Femur (tissue), 1 donor: ENCODE data around the gene CLCF1.

ENCODE experiments used
- DNase-seq: peaks from one replicate; pipeline ENCODE4 v3.0.0-alpha.2; 2017

CLCF1 gene

GRCh38 chr11:67356387-67356863, 17.0 kb downstream of the CLCF1 start:
- no peak for DNase-seq

- DNase-seq, result no peak
These were observed 17.5 kb downstream of the CLCF1 start for GRCh38 chr11:67355794-67356386.

- DNase-seq, result no peak
These were observed 18.2 kb downstream of the CLCF1 start for GRCh38 chr11:67355023-67355793.

- no peak for DNase-seq
These were observed 19.0 kb downstream of the CLCF1 start for GRCh38 chr11:67354075-67355022.

DNA sequence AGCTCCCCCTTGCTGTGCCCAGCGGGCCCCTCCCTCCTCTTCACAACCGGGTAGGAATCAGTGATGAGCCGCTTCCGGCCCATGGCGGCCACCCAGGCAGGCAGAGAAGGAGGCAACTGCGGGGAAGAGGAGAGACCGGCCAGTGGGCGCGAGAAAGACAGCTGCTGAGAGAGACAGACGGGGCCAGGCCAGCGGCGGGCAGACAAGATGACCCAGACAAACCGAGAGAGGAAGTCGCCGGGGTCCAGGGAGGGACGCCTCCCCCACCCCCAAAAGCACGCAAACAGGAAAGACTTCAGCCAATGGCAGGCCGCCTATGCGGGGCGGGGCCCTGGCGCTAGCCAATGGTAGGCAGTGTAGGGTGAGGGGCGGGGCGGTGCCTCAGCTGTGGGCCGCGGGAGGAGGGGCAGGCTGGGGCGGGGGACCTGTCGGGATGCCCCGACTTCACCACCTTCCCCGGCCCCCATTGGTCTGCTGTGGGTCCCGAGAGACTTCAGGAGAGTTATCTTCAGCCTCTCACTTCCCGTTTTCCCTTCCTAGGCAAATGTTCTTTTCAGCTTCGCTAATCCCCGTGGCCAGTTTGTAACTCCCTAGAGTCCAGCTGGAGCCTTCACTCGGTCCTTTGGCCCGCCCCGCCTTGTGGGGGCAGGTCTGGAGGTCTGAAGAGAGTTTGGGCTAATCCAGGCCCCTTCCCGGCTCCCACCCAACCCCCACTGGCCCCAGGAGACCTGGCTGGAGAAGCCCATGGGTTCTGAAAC, 19.9 kb downstream of the CLCF1 start, which contains the start of gene POLD4:
POLD4 (minus strand) TSS at position 230 of the 758 bp plus-strand sequence; CDS start at position 83, 147 bp downstream.
- peak; percentile 98 for DNase-seq

- no peak for DNase-seq
These were observed 20.7 kb downstream of the CLCF1 start for GRCh38 chr11:67352546-67353316.

DNA sequence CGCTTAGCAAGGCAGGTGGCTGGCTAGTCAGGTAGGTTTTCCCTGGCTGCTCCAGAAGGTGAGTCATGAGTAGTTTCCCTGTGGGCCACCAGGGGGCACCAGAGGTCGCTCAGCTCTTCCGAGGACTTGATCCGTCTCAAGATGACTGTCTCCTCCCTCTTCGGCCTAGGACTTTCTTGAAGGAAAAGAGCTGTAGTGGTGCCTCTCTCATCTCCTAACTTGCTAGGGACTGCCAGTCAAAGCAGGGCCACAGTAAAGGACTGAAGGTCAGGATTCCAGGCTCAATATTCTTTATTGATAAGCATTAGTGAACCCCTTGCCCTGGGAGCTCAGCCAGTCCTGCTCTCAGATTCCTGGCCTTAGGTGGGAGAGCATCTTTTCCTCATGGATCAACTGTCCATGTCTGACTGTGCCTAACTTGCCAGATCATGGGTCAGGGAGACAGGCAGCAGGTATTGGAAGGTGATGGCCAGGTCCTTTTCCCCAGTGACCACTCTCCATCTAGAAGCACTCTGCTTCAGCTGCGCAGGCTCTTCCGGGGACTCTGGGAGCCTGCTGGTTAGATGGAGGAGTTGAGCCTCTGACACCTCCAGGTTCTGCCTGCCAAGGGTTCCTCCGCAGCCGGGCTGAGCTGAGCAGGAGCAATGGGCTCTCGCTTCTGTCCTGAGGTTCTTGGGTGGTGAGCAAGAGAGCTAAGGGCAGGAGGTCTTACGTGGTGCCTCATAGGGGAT, 22.0 kb downstream of the CLCF1 start:
- DNase-seq, result peak; percentile 73

DNA sequence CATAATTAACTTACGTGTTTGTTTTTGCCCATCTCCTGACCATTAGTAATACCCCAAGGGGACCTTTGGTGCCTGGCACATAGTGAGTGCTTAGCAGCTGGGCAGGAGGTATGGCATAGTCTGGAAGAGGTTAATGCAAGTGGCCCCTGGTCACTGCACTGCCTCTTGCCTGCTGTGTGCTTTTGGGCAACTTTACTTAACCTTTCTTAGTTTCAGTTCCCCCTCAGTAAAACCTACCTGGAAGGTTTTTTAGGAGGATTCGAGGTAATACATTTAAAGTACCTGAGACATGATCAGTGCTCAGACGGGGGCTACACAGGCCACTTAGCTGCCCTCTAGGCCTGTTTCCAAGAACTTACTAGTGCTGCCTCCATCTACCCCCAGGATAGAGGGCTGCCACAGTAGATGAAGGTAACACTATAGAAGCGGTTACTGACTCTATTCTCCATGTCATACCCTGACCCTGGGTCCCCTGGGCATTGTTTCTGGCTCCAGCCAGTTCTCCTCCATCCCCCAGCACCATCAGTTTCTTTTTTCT, 23.4 kb downstream of the CLCF1 start:
- no peak for DNase-seq

- DNase-seq, result no peak
These were observed 23.9 kb downstream of the CLCF1 start for GRCh38 chr11:67349457-67349856.

GRCh38 chr11:67349036-67349435, 24.4 kb downstream of the CLCF1 start:
- DNase-seq, result no peak

- DNase-seq, result no peak
These were observed 25.2 kb downstream of the CLCF1 start for GRCh38 chr11:67347964-67348749.

DNA sequence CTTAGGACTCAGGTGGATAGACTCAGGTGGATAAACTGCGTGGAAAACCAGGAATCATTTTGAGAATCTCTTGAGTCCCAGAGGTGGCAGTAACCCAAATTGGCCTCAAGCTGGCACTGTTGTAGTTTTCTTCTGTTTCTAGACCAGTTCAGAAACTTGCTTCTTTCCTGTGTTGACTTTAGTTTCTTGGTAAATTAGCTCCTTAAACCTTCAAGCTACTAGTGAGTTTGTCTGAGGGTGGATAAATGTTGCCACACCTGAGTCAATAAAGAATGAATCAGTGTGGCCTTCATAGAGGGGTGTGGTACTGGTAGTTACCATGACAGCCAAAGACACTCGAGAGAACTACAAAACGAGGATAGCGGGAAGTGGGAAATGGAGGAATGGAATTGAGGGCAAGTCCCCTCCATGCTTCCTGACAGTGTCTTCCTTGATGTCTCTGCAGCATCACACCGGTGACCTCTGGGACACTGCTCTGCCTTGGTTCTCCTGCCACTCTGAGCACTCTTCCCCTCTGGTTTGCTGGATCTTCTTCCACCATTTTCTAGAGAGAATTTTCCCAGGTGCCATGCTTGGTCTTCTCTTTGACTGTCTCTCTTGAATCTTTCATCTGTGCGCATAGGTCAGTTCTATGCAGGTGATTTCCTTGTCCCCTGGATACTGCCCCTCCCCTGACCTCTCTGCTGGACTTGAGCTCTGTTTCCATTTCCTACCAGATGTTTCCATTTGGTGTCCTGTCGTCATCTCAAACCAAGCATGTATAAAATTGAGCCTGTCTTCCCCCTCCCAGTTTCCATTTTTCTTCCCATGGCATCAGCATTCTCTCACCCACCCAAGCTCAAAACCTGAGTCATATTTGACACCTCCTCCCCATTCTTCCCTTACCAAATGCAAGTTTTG, 27.2 kb downstream of the CLCF1 start:
- DNase-seq, result no peak

DNA sequence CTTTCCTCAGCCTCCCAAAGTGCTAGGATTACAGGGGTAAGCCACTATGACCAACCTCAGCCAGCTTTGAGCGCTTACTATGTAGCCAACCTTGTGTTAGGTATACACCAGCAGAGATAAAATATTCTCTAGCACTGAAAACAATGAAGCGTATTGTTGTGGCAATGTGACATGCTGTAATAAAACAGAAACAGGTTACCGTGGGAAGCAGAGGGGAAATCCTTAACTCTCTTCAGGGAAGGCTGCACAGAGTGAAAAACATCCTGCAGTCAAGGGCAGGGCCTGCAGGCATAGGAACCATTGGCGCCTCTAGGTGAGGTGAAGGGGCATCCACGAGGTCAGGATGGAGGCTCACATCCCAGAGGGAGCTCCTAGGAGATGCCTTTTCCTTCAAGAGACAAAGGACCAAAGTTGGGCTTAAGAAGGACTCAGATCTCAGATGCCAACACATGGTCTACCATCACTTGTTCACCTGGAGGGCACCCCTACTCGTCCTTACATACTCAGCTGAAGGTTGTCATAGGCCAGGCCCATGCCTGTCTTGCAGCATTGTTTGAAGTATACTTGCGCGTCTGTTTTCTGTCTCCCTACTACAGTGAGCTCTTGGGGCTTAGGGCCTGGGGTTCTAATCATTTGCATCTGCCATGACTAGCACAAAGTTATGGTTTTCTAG, 28.0 kb downstream of the CLCF1 start:
- no peak for DNase-seq

- no peak for DNase-seq
These were observed 29.1 kb downstream of the CLCF1 start for GRCh38 chr11:67344264-67344663.

DNA sequence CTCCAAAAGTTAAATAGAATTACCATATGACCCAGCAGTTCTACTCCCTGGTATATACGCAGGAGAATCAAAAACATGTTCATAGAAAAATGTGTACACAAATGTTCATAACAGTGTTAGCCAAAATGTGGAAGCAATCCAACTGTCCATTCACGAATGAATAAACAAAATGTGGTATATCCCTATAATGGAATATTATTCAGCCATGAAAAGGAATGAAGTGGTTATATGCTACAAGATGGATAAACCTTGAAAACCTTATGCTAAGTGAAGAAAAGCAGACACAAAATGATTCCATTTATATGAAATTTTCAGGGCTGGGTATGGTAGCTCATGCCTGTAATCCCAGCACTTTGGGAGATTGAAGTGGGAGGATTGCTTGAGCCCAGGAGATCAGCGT, 36.1 kb downstream of the CLCF1 start:
- DNase-seq, result no peak

- no peak for DNase-seq
These were observed 41.2 kb downstream of the CLCF1 start for GRCh38 chr11:67332081-67332691.

- no peak for DNase-seq
These were observed 49.9 kb downstream of the CLCF1 start for GRCh38 chr11:67323526-67323925.

DNA sequence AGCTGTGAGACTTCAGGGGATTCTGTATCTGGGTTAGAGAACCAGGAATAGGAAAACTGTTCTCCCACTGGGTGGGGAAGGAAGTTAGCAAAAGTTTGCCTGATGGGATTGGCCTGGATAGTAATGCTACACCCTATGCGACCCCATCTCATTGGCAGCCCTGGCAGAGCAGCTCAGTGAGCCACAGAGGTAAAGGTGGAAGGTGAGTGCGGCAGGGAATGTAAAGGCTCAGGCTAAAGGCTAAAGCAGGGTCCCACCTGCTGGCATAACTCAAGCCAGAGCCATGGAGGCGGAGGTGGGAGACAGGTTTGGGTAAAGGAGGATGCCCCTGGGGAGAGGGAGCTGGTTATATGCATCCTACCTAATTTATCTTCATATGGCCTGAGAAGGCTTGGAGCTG, 51.3 kb downstream of the CLCF1 start:
- DNase-seq, result no peak
